Measurements from ENCODE around the gene NMRK1. TPM values are rescaled to one million over a fixed set of nuclear protein-coding genes. Genes with fewer than 3 reads are reported as not detected.

Gene NMRK1
- total RNA-seq (2014; rRNA removed; shearing (Covaris generic); ENCODE audit: low replicate concordance), result 17.3 and 19.8 TPM in 2 replicates

DNA sequence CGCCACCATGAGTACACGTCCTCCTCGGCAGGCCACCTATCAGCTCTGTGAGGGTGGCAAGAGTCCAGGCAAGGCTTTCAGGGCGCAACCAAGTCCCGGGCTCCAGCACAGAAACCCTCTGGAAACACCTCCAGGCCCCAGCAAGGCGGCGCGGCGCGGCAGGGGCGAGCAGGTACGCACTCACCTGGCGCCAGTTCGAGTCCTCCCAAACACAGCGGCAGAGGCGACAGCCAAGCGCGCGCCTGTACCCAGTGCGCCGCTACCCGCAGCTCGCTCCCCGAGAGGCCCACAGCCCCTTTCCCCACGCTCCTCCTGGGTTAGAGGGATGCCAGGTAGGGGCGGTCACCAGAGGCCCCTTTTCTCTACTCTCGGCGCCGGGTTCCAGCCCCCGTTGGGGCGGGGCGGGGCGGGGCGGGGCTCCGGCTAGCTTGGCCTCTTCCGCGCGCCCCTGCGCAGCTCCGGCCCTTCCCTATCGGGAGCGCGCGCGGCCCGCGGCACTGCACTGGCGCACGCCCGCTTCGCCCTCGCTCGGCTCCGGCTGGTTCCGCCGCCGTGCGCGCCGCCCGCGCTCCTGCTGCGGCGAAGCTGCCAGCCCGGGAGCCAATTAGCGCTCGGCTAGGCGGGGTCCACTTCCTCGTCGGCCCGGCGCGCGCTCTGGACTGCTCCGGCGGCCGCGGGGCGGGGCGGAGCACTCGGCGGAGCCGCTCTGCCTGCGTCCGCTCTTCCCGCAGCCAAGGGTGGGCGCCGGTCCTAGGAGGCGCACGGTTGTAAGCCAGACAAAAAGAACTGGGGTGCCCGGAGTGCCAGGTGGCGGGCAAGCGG is at the start of gene NMRK1, which contains the start of gene OSTF1:
NMRK1 (minus strand) TSS at position 332 of the 822 bp plus-strand sequence. CDS start 5,040 bp downstream, outside the sequence.
OSTF1 (plus strand) TSS at position 691 of the 822 bp plus-strand sequence. CDS start 179 bp downstream, outside the sequence.
- peak; percentile 94 for DNase-seq
- Histone ChIP-seq H3K9me3 (no peaks in the 10 kb centered on the region), H3K36me3 (no peaks in the 10 kb centered on the region), H3K4me3 (peak within 1 kb of the TSS; percentile 87), H3K27me3 (no peaks in the 10 kb centered on the region)

DNA sequence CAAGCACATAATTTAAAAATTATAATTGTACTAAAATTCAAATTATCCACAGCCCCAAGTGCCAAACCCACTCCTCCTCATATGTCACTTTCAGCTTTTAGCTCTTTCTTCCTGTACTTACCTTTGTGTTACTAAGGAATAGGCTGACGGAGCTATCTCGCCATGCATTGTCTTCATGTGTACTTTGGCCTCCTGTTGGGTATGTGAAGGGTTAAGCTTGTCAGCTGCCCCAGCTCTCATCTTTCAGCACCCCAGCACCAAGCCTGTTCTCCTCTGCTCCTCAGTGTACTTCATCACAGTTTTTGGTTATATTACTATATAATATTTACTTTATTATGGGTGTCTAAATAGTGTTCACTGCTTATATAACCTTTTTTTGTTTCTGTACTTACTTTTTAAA is 46.5 kb upstream of the NMRK1 start:
- Histone ChIP-seq H3K27me3 (no peaks in the 10 kb centered on the region), H3K9me3 (no peaks in the 10 kb centered on the region), H3K4me3 (no peak overlapping the region), H3K36me3 (no peaks in the 10 kb centered on the region)
- DNase-seq, result no peak

DNA sequence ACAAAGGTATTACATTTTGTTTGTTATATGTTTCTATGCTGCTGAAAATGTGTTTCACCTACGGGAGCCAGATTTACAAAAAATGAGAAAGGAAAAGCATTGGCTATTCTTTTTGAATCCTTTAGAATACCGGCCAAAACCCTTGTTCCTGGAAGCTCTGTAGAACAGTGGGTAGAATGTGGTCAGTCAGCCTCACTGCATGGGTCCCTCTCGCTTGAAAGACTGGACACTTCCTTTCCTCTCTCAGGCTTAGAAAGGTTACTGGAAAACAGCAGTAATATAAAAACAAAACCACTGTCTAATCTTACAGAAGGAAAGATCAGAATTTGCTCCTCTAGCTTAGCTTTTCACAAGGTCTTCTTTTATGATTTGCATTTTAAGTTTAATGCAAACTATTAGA is 45.4 kb upstream of the NMRK1 start:
- Histone ChIP-seq H3K36me3 (no peaks in the 10 kb centered on the region), H3K27me3 (no peaks in the 10 kb centered on the region), H3K9me3 (no peaks in the 10 kb centered on the region), H3K4me3 (no peak overlapping the region)
- no peak for DNase-seq

DNA sequence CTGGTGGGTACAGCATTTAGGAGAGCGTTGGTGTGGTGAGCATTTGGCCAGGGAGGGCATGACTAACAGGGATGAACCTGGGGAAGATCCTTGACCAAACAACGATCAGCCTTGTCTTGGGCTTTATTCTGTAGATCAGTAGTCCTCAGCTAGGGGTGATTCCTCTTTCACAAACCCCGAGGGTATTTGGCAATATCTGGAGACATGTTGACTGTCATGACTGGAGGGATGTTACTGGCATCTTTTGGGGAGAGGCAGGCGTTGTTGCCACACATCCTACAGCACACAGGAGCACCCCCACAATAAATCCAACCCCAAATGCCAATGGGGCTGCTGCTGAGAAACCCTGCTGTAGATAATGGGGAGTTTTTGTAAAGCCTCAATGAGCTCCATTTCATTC is 44.3 kb upstream of the NMRK1 start:
- Histone ChIP-seq H3K4me3 (no peak overlapping the region), H3K27me3 (no peaks in the 10 kb centered on the region), H3K9me3 (no peaks in the 10 kb centered on the region), H3K36me3 (no peaks in the 10 kb centered on the region)
- no peak for DNase-seq

DNA sequence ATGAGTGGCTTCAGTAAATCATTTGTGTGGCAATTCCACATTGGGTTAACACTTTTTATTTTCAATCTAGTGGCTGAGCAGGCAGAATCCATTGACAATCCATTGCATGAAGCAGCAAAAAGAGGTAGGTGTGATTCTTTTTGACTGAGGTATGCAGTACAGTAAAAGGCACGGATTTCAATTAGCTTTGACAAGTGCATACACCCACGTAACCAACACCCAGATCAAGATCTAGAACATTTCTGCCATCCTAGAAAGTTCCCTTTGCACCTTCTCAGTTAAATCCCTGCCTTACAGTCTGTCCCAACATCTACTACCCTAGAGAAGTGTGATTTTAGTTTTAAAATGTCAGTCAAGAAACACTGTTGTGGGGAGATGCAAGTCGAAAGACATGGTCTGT is 43.7 kb upstream of the NMRK1 start:
- no peak for DNase-seq
- H3K4me3 ChIP-seq, result no peak overlapping the region
- H3K27me3 ChIP-seq, result no peaks in the 10 kb centered on the region

DNA sequence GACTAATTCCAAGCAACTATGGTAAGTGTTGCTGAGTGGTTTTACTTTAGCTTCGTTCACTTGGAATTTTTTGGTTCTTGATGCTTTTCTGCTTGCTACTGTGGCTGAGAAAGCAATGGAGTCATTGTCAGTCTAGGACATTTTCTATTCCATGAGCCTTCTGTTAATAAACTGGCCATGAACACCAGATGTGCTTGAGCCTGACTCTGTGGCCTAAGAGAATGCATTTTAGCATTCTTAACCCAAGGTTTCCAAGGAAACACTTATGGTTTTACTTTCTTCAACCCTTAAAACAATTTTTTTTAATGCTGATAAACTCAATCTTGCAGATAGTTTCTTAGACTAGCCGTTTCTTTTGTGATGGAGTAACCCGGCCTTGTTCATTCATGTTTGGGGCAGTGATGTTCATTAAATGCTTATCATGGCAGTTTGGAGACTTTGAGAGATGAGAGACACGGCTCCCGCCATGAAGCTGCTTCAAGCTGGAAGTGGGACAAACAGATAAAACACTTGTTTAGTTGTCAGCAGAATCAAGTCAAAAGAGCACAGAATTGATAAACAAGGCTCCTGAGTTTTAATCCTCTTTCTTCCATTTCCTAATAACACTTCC is 42.8 kb upstream of the NMRK1 start:
- Histone ChIP-seq H3K9me3 (no peaks in the 10 kb centered on the region), H3K4me3 (no peak overlapping the region), H3K27me3 (no peaks in the 10 kb centered on the region), H3K36me3 (no peaks in the 10 kb centered on the region)
- no peak for DNase-seq

More for the DNA sequence above, 43.7 kb upstream of the NMRK1 start:
- H3K9me3 ChIP-seq, result no peaks in the 10 kb centered on the region
- H3K36me3 ChIP-seq, result no peaks in the 10 kb centered on the region

DNA sequence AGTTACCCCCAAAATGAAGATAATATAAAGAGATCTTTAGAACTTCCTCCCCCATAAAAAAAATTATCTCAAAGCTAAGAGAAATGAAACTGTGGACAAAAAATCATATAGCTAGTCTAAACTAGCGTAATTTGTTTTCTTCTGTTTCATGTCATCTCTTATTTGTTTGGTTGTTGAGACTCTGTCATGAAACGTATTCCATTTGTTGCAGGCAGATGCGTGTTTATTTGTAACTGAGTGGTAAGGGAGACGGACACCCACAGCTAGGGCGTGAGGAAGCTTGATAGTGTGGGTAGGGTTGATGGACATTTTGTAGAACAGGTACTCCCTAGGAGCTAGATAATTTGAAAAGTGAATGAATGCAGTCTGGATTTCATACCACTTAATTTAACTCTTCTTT is 42.2 kb upstream of the NMRK1 start:
- DNase-seq, result no peak
- no peaks in the 10 kb centered on the region for H3K9me3 ChIP-seq
- no peak overlapping the region for H3K4me3 ChIP-seq
- H3K36me3 ChIP-seq, result no peaks in the 10 kb centered on the region
- H3K27me3 ChIP-seq, result no peaks in the 10 kb centered on the region

DNA sequence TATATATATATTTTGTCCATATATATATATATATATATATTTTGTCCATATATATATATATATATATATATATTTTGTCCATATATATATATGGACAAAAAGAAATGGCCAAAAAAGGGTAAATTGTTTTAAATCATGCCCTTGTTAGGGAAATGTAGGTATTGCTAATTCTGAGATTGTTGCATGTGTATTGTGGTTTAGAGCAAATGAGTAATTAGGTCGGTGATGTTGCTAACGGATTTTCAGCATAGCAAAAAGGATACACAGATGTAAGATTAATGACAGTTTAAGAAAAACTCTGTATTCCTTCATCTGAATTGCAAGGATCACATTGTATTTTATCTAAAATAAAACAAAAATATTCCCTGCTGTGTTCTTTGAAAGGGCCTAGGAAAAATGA is 40.6 kb upstream of the NMRK1 start:
- Histone ChIP-seq H3K9me3 (no peaks in the 10 kb centered on the region), H3K27me3 (no peaks in the 10 kb centered on the region), H3K4me3 (no peak overlapping the region), H3K36me3 (no peaks in the 10 kb centered on the region)
- DNase-seq, result no peak

DNA sequence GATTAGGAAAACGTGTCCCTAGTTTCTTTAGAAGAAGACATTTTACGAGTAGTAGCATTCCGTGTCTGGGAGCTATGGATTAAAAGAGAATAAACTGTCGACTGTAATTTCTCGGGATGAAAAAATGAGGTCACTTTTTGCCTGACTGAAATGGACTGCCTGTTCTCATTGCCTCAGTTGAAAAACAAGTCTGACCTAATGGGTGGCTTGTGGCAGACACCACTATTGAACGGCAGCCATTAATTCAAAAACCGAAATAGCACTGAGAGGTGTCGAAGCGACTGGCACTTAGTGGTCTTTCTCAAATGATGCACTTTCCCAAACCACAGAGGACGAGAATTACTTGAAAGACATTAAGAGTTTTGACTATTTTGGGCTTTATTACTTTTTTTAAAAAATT is 35.7 kb upstream of the NMRK1 start:
- no peak for DNase-seq
- Histone ChIP-seq H3K4me3 (no peak overlapping the region), H3K27me3 (no peaks in the 10 kb centered on the region), H3K9me3 (no peaks in the 10 kb centered on the region), H3K36me3 (no peaks in the 10 kb centered on the region)

DNA sequence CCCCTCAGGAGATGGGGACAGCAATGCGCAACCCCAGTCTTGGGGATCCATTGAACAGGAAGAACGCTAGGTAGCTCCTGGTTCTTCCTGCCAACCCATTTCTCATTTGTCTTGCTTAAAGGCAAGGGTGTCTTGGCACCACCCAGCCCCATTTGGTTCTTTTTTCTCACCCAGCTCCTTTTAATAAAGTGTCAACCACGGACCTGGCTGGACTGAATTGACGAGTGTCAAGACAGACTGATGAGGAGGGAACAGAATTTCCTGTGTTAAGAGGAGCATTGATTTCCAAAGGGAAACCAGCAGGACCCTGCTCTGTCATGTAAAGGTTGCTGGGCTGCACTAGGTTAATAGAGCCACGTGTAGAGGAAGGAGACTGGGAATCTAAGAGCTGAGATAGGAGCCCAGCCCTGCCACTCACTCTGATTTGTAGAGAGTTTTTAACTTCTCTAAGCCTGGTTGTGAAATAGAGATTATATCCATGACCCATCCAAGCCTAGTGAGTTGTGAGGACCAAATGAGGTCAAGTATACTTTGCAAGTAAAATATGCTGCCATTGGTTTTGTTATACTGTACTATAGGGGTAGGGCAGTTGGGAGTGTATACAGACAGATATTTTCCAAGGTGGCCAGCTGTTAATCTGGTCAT is 34.1 kb upstream of the NMRK1 start:
- Histone ChIP-seq H3K9me3 (no peaks in the 10 kb centered on the region), H3K27me3 (no peaks in the 10 kb centered on the region), H3K36me3 (no peaks in the 10 kb centered on the region), H3K4me3 (no peak overlapping the region)
- DNase-seq, result no peak

DNA sequence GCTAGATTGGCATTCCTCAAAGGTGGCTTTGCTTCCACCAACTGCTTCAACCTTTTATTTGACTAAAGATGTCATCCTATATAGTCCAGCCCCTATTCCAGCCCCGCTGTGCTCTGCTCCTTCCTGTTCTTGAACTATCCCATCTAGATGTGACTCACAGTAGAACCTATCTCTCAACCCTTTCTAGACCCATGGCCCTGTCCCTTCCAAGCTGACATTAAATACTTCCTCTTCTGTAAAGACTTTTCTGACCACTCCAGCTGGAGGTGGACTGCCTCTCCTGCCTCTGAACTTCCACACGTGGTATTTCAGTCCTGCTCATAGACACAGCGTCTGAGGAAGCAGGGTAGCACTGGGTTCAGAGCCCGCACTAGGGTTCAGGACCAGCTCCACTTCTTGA is 32.7 kb upstream of the NMRK1 start:
- no peak for DNase-seq
- no peaks in the 10 kb centered on the region for H3K36me3 ChIP-seq

DNA sequence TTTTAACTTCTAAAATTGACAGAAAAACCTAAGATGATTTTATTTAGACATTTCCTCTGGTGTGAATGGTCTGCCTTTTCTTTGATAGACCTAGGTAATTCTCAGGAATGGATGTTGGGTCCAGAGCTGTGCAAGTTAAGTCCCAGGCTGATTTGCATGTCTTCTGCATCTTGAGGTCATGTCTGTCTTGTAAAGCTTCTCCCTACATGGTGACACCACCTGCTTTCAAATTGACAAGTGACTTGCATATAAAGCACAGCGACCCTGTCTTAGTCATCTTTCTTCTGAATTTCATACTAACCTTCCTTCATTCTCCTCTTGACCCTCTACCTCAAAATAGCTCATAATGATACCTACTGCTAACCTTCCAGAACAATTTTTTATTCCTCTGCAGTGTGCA is 29.6 kb upstream of the NMRK1 start:
- Histone ChIP-seq H3K27me3 (no peaks in the 10 kb centered on the region), H3K9me3 (no peaks in the 10 kb centered on the region), H3K36me3 (no peaks in the 10 kb centered on the region), H3K4me3 (no peak overlapping the region)
- DNase-seq, result no peak

More for the DNA sequence above, 32.7 kb upstream of the NMRK1 start:
- Histone ChIP-seq H3K4me3 (no peak overlapping the region), H3K27me3 (no peaks in the 10 kb centered on the region), H3K9me3 (no peaks in the 10 kb centered on the region)

DNA sequence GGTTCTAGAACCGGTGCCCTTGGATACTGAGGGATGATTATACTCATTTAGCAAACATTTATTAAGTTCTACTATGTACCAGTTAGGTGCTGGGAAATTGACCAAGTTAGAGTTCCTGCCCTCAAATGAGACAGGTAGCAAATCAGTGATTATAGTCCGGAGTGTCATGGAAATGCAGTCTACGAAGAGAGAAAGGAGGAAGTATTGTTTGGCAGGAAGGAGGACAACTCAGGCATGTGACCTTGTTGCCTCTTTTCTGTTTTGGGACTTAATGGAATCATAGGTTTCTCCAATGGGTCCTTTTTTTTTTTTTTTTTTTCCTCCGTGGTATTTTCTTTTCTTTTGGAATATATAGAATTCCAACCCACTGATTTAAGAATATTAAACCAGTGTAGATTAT is 28.4 kb upstream of the NMRK1 start:
- Histone ChIP-seq H3K36me3 (no peaks in the 10 kb centered on the region), H3K9me3 (no peaks in the 10 kb centered on the region)

DNA sequence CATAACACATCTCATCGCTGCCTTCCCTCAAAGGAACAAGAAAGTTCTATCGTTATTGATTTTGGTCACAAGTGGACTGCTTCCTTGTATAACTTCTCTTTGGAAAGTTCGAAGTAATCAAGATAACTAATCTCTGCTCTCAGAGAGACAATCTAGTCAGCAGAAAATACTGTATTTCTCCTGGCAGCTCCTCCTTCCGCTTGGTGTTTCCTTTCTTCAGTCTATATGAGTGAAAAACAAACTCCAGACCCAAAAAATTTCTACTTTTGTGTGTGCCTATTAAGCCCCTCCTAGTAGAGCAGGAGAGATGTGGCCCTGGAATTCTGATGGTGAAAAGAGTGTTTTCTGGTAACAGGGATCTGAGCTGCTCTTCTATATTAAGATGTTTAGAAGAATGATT is 24.8 kb upstream of the NMRK1 start:
- Histone ChIP-seq H3K36me3 (no peaks in the 10 kb centered on the region), H3K27me3 (no peaks in the 10 kb centered on the region), H3K4me3 (no peak overlapping the region), H3K9me3 (no peaks in the 10 kb centered on the region)
- no peak for DNase-seq

More for the DNA sequence above, 28.4 kb upstream of the NMRK1 start:
- Histone ChIP-seq H3K27me3 (no peaks in the 10 kb centered on the region), H3K4me3 (no peak overlapping the region)
- no peak for DNase-seq

DNA sequence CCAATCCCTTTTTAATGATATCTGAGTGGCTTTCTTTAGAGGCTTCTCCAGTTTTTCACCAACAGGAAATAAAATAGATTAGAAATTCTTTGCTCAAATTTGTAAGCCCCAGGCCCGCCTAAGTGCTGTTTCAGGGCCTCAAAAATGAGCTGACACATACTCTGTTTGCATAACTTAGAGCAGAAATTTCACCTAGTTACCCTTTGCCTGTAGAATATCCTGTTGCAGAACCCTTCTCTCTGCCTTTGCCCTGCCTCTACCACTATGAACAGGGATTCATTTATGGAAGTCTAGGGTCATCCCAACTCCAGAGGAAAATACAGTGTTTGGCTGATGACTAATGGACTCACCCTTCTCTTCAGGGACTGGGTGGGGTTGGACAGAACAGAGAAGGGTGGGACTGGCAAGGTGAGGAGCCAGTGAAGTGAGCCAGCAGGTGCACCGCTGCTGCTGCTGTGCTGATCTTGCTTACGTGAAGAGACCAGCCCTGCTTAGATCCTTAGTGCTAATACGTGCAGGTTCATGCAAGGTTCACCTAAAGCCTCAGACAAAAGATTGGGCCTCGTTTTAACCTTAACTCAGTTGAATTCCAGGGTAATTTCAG is 23.2 kb upstream of the NMRK1 start:
- Histone ChIP-seq H3K27me3 (no peaks in the 10 kb centered on the region), H3K9me3 (no peaks in the 10 kb centered on the region), H3K4me3 (no peak overlapping the region), H3K36me3 (no peaks in the 10 kb centered on the region)
- DNase-seq, result no peak

DNA sequence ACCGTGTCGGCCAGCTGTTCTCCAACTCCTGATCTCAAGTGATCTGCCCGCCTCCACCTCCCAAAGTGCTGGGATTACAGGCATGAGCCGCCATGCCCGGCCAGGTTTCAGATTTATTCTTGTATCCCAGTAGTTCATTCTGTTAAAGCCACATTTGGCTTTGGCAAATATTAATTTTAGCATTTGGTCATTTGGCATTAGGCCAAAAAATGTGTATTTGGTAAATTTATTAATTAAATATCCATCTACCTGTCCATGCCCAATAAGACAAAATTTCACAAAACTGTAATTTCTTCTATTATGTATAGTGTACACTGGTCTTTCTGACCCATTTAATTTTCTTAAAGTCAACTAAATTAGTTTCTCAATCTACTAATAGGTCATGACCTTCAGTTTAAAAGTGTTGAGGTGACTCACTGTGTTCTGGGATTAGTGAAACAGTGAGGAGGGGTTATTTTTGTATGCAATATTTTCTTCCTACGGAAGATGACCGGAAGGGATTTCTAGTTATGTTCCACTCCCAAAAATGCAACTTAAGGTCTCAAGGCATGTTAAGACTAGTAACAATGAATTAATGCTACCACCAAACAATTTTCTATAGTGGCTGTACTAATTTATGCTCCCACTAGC is 21.4 kb upstream of the NMRK1 start:
- Histone ChIP-seq H3K4me3 (no peak overlapping the region), H3K27me3 (no peaks in the 10 kb centered on the region), H3K36me3 (no peaks in the 10 kb centered on the region), H3K9me3 (no peaks in the 10 kb centered on the region)
- DNase-seq, result no peak

DNA sequence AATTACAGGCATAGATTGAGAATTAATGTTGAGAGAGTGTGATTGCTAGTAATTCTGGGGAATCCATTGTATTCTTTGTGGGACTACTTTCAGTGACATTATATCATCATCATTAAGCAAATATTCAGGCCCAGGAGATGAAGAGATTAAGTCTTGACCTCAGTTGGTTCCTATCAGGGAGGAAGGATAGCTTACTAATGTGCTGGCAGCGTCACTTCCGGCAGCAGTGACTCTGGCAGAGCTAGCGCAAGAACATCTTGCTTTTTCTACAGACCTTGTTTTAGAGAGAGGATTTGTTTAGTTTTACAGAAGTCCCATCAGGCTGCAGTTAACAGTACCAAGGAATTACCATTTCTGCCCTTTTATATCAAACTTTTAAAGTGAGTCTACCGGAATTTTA is 20.6 kb upstream of the NMRK1 start:
- DNase-seq, result no peak
- H3K4me3 ChIP-seq, result no peak overlapping the region
- no peaks in the 10 kb centered on the region for H3K9me3 ChIP-seq
- no peaks in the 10 kb centered on the region for H3K27me3 ChIP-seq
- H3K36me3 ChIP-seq, result no peaks in the 10 kb centered on the region
